Measurements from ENCODE around the gene ATF4.
"Not testable (repeated sequence)": the region's sequence is repeated elsewhere in the genome, so short reads cannot be mapped to it uniquely, and the experiment has no call there.

Gene ATF4

GRCh38 chr22:39489094-39490068 lies 31.0 kb upstream of the ATF4 start:
- DNase-seq (ENCODE audit: low read depth in 1 of 2, low spot score in 1 of 2): no peak

DNA sequence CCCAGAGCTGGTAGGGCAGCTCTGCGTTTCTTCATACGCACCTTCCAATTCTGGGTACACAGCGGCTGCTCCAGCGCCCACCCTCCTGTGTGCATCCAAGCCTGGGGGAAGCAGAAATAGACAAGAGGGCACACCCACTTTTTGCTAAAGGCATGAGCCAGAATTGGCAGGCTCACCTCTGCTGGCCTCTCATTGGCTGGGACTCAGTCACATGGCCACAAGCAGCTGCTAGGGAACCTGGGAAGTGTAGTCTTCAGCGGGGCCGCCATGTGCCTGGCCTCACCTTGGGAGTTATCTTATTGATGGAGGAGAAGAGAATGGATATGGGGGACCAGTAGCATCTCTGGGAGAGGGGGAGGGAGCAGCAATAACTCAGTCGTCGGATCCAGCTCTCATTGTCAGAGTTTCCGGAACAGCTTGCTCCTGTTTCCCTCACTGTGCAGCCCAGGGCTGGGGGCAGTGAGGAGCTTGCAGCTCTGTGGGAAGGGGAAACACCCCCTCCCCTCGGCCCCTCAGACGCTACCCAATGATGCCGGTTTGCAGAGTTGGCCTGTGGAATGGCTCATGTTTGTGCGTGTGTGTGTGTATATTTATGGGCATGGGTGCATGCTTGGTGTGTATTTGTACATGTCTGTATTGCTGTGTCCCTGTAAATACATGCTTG lies 30.1 kb upstream of the ATF4 start:
- peak; percentile 45 to 51 for DNase-seq (ENCODE audit: low read depth in 1 of 2, low spot score in 1 of 2)

GRCh38 chr22:39490966-39491680 lies 29.2 kb upstream of the ATF4 start:
- DNase-seq (ENCODE audit: low read depth in 1 of 2, low spot score in 1 of 2): no peak

DNA sequence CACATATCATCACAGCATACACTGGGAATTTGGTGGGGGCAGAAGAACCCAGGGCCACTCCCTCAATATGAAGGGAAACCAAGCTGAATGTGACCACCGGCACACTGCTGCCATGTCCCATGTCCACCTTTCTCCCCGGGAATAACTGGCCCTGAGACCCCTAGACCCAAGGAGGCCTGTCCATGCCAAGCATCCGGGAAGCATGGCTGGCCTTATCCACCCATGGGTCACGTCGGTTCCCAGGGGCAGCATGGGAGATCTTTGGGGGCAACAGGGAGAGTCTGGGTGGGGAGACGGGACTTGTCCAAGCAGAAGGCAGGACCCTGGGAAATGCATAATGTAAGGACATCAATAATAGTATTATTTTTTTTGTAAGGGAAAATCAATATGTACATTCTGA lies 28.7 kb upstream of the ATF4 start:
- no peak for DNase-seq (ENCODE audit: low read depth in 1 of 2, low spot score in 1 of 2)

DNA sequence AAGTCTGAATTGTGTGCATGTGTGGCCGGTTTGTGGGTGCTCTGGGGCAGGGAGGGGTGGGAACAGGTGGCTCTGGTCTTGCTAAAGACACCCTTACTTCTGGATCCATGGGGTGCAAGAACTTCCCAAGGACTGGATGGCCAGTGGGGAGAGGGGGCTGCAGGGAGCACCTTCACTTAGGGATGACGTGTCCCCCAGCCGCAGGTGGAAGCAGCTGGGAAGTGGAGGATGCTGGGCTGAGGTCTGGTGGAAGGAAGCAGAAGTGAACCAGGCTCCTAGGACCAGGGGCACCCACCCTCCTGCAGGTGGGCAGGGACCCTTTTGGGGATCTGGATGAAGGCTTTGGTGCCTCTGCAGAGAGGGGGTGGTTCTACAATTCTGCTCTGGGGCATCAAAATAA lies 28.2 kb upstream of the ATF4 start:
- no peak for DNase-seq (ENCODE audit: low read depth in 1 of 2, low spot score in 1 of 2)

DNA sequence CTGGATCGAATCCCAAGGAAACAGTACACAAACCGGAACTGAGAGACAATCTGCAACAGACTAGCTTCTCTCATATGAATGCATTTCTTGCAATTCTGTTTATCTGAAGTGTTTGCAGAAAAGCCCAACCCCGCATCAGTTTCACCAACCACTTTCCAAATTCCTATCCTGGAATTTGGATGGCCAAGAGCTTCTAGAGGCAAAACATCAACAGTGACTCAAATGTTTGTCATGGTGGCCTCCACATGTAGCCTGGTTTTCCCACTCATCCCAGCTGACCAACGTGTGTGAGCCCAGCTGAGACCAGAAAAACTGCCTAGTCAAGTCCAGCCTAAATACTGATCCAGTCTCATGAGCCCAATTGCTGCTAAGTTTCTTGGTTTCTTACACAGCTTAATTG lies 26.6 kb upstream of the ATF4 start:
- DNase-seq (ENCODE audit: low read depth in 1 of 2, low spot score in 1 of 2): no peak

GRCh38 chr22:39494471-39495120 lies 25.8 kb upstream of the ATF4 start:
- DNase-seq (ENCODE audit: low read depth in 1 of 2, low spot score in 1 of 2): no peak

- DNase-seq (ENCODE audit: low read depth in 1 of 2, low spot score in 1 of 2): peak in 1 of 2 donors; percentile 32
Observed at GRCh38 chr22:39496131-39496838, 24.1 kb upstream of the ATF4 start.

GRCh38 chr22:39497429-39497828 lies 22.9 kb upstream of the ATF4 start:
- no peak for DNase-seq (ENCODE audit: low read depth in 1 of 2, low spot score in 1 of 2)

- DNase-seq (ENCODE audit: low read depth in 1 of 2, low spot score in 1 of 2): no peak
Observed at GRCh38 chr22:39498368-39498767, 22.0 kb upstream of the ATF4 start.

DNA sequence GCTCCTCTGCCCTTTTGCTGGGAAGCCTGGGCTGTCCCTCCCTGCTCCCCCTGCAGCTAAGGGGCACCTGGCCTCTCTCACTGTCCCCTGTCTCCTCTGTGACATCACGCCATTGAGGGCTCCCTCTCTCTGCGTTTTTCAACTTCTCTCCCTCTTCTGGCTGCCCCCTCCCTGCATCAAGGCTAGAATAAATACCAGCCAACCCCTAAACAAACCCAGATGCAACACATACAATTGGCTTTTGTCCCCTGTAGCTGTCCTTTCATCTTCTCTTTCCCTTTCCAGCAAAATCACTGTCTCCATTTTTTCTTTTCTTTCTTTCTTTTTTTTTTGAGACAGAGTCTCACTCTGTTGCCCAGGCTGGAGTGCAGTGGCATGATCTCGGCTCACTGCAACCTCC lies 21.6 kb upstream of the ATF4 start:
- DNase-seq (ENCODE audit: low read depth in 1 of 2, low spot score in 1 of 2): no peak

DNA sequence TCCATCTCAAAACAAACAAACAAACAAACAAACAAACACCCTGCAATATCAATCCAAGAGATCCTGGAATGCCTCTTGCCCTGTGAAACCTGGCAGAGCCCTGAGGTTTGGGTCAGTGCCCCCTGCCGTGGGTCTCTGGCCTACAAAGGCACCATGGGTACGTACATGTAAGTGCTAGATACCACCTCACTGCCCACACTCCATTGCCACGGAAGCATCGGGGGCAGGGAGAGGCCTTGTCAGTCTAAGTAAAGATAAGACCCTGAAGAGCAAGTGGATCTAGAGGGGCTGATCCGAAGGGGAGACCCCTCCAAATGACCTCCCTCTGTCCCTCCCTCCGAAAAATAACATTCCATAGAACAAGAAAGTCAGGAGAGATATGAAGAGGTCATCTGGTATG lies 20.3 kb upstream of the ATF4 start:
- no peak for DNase-seq (ENCODE audit: low read depth in 1 of 2, low spot score in 1 of 2)

DNA sequence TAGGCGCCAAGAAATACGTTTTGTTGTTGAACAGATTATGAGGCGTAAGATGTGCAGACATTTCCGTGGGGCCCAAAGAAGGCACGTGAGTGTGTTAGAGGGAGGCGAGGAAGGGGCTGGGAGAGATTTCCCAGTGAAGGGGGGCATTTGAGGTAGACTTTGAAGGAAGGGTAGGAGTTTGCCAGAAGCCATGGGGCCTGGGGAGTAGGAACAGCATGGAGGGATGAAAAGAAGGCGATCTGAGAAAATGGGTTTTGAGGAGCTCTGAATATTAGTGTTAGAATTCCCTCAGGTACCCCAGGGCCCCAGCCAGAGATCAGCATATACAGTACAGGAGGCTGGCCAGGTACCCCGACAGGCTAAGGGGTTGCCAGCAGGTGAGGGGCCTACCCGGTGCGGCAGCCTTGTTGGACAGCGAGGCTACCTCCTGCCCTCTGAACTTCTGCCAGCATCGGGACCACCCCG lies 18.7 kb upstream of the ATF4 start:
- DNase-seq (ENCODE audit: low read depth in 1 of 2, low spot score in 1 of 2): no peak

GRCh38 chr22:39502109-39502788 lies 18.1 kb upstream of the ATF4 start, which contains the start of gene MIEF1:
TSS of gene MIEF1 (plus strand) at chr22:39502290. CDS start at chr22:39511295, 9,005 bp downstream.
- DNase-seq (ENCODE audit: low read depth in 1 of 2, low spot score in 1 of 2): peak; percentile 80 to 85

- no peak for DNase-seq (ENCODE audit: low read depth in 1 of 2, low spot score in 1 of 2)
Observed at GRCh38 chr22:39502789-39503409, 17.5 kb upstream of the ATF4 start.

- DNase-seq (ENCODE audit: low read depth in 1 of 2, low spot score in 1 of 2): no peak
Observed at GRCh38 chr22:39503630-39504029, 16.7 kb upstream of the ATF4 start.

- no peak for DNase-seq (ENCODE audit: low read depth in 1 of 2, low spot score in 1 of 2)
Observed at GRCh38 chr22:39504071-39504470, 16.3 kb upstream of the ATF4 start.

- DNase-seq (ENCODE audit: low read depth in 1 of 2, low spot score in 1 of 2): not testable (repeated sequence)
Observed at GRCh38 chr22:39507021-39507420, 13.3 kb upstream of the ATF4 start.

- no peak for DNase-seq (ENCODE audit: low read depth in 1 of 2, low spot score in 1 of 2)
Observed at GRCh38 chr22:39508393-39508792, 12.0 kb upstream of the ATF4 start.

Data from activated T-helper 1 cell treated with anti-CD3 and anti-CD28 coated beads, Interleukin-2, amount 50 U/mL, for 16 hours (primary cell).